HL-60 (cell line): ENCODE data around the gene GREB1.

Source experiments
- DNase-seq, 2 experiments: peaks; one replicate each; pipeline ENCODE4 v3.0.0-alpha.2; 2010 to 2020; ENCODE audit warnings: low read depth in 1 of 2, low spot score in 1 of 2
- H3K27ac ChIP-seq: fragments of 250-450 bp; sonication (Bioruptor Pico); replicated peaks from 2 replicates; pipeline ENCODE4 v1.5.1; 2020; ENCODE audit warnings: mild to moderate bottlenecking, moderate library complexity
- H3K27me3 ChIP-seq: fragments of 250-450 bp; sonication (Bioruptor Pico); 2 replicates; pipeline ENCODE4 v1.5.1; 2021; ENCODE audit warnings: mild to moderate bottlenecking, moderate library complexity; ENCODE audit not compliant: insufficient read depth, poor library complexity, severe bottlenecking
- H3K4me3 ChIP-seq: replicated peaks from 2 replicates; pipeline ENCODE4 v1.5.1; 2011; ENCODE audit warnings: mild to moderate bottlenecking, control low read depth, low read length; ENCODE audit not compliant: insufficient read depth
- GABPA ChIP-seq: IDR thresholded peaks from 2 replicates; pipeline ENCODE4 v1.6.1; 2012; ENCODE audit warnings: low read depth
- POLR2AphosphoS5 ChIP-seq: IDR thresholded peaks from 2 replicates; pipeline ENCODE4 v1.6.1; 2012; ENCODE audit warnings: low read depth
- SPI1 ChIP-seq: IDR thresholded peaks from 2 replicates; pipeline ENCODE4 v1.6.1; 2012; ENCODE audit warnings: low read depth, mild to moderate bottlenecking, borderline replicate concordance
- TF ChIP-seq, protein P1 (sequence below): IDR thresholded peaks from 2 replicates; pipeline ENCODE4 v1.6.1; 2012; ENCODE audit warnings: low read depth; ENCODE audit not compliant: insufficient replicate concordance
- TF ChIP-seq, protein P2 (sequence below): IDR thresholded peaks from one replicate; pipeline ENCODE4 v1.5.1; 2011; ENCODE audit warnings: low read length, control low read depth, inconsistent platforms; ENCODE audit not compliant: insufficient read depth

GREB1 gene

DNA sequence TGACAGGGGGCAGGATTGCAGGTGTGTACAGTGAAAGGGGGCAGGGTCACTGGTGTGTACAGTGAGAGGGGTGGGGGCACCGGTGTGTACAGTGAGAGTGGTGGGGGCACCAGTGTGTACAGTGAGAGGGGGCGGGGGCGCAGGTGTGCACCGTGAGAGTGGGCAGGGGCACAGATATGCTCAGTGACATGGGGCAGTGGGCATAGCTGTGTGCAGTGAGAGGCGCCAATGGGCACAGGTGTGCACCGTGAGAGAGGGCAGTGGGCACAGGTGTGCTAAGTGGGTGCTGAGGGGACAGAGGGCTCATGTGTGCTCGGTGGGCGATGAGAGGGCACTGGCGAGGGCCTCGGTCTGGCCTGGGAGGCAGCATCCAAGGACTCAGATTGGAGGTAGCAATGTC lies 63.0 kb downstream of the GREB1 start:
- no peak for DNase-seq
- Histone ChIP-seq H3K4me3 (no peak overlapping the region), H3K27ac (no peak overlapping the region), H3K27me3 (no peaks in the 10 kb centered on the region)
- TF ChIP-seq, protein P1, sequence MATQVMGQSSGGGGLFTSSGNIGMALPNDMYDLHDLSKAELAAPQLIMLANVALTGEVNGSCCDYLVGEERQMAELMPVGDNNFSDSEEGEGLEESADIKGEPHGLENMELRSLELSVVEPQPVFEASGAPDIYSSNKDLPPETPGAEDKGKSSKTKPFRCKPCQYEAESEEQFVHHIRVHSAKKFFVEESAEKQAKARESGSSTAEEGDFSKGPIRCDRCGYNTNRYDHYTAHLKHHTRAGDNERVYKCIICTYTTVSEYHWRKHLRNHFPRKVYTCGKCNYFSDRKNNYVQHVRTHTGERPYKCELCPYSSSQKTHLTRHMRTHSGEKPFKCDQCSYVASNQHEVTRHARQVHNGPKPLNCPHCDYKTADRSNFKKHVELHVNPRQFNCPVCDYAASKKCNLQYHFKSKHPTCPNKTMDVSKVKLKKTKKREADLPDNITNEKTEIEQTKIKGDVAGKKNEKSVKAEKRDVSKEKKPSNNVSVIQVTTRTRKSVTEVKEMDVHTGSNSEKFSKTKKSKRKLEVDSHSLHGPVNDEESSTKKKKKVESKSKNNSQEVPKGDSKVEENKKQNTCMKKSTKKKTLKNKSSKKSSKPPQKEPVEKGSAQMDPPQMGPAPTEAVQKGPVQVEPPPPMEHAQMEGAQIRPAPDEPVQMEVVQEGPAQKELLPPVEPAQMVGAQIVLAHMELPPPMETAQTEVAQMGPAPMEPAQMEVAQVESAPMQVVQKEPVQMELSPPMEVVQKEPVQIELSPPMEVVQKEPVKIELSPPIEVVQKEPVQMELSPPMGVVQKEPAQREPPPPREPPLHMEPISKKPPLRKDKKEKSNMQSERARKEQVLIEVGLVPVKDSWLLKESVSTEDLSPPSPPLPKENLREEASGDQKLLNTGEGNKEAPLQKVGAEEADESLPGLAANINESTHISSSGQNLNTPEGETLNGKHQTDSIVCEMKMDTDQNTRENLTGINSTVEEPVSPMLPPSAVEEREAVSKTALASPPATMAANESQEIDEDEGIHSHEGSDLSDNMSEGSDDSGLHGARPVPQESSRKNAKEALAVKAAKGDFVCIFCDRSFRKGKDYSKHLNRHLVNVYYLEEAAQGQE: no peak
- TF ChIP-seq SPI1 (no peak), POLR2AphosphoS5 (no peak), GABPA (no peak)
- TF ChIP-seq, protein P2, sequence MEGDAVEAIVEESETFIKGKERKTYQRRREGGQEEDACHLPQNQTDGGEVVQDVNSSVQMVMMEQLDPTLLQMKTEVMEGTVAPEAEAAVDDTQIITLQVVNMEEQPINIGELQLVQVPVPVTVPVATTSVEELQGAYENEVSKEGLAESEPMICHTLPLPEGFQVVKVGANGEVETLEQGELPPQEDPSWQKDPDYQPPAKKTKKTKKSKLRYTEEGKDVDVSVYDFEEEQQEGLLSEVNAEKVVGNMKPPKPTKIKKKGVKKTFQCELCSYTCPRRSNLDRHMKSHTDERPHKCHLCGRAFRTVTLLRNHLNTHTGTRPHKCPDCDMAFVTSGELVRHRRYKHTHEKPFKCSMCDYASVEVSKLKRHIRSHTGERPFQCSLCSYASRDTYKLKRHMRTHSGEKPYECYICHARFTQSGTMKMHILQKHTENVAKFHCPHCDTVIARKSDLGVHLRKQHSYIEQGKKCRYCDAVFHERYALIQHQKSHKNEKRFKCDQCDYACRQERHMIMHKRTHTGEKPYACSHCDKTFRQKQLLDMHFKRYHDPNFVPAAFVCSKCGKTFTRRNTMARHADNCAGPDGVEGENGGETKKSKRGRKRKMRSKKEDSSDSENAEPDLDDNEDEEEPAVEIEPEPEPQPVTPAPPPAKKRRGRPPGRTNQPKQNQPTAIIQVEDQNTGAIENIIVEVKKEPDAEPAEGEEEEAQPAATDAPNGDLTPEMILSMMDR: no peak

DNA sequence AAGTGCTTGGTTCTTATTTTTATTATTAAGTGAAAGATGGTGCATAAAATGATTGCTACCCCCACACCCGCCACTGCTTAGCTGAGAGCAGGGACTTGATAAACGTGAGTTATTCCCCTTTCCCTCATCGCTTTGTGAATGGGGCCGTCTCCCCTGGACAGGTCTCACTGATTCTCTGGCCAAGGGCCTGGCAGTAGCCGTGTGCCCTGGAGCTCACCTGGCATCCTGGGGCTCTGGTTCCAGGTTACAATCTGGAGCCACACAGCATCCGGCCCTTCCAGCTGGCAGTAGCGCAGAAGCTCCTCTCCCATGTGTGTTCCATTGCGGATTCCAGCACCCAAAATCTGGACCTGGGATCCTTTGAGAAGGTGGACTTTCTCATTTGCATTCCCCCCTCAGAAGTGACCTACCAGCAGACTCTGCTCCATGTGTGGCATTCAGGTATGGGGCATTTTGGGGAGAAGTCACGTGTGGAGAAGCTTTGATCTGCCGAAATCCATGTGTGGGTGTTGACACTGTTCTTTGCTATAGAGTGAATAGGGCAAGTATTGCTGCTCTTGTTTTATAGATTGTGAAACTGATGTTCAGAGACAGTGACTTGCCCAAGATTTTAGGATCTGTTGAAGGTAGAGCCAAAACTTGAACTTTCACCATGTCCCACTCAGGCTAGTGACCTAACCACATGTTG lies 63.8 kb downstream of the GREB1 start:
- TF ChIP-seq, protein P2: no peak
- TF ChIP-seq POLR2AphosphoS5 (no peak), SPI1 (no peak), GABPA (no peak)
- TF ChIP-seq, protein P1: no peak
- no peak for DNase-seq
- Histone ChIP-seq H3K27me3 (no peaks in the 10 kb centered on the region), H3K4me3 (no peak overlapping the region), H3K27ac (no peak overlapping the region)

DNA sequence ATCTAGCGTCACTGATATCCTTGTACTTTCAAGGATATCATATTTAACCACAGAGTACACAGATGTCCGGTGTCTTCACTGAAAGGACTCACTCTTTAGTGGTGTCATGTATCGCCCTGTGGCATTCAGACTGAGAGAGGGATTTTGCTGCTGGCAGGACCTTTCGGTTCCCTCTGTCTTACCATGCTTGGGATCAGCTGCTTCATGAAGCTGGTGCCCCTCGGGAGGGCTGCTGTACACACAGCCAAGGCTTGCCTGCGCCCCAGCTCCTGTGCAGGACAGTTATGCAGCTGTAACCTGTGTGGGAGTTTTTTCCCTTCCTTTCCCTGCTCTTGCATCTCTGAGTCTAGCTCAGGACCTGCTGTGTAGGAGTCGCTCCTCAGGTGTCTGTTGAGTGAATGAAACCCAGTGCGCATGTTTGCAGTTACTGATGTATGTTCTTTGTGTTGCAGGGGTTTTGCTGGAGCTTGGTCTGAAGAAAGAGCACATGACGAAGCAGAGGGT lies 64.4 kb downstream of the GREB1 start:
- Histone ChIP-seq H3K27me3 (no peaks in the 10 kb centered on the region), H3K4me3 (no peak overlapping the region), H3K27ac (no peak overlapping the region)
- no peak for TF ChIP-seq GABPA
- TF ChIP-seq SPI1: no peak
- TF ChIP-seq, protein P2: no peak
- no peak for TF ChIP-seq POLR2AphosphoS5
- TF ChIP-seq, protein P1: no peak
- no peak for DNase-seq
